NCI-H82 treated with DMSO at 0.1 percent for 48 hours (cell line): ENCODE measurements around the gene RPS23.
A peak's percentile ranks its signal among the peaks of the same experiment; 100 is the strongest.
"Not testable (repeated sequence)": the region's sequence is repeated elsewhere in the genome, so short reads cannot be mapped to it uniquely, and the experiment has no call there.

Experiments used
- DNase-seq: peaks from one replicate; lab custom pipeline; 2025; ENCODE audit not compliant: unreplicated experiment; lab: John Stamatoyannopoulos, UW

RPS23 gene

GRCh38 chr5:82290908-82291307 is 12.8 kb upstream of the RPS23 start:
- no peak for DNase-seq

GRCh38 chr5:82290005-82290404 is 11.9 kb upstream of the RPS23 start:
- no peak for DNase-seq

- DNase-seq = no peak
Observed at GRCh38 chr5:82287625-82288024, 9.5 kb upstream of the RPS23 start.

- no peak for DNase-seq
Observed at GRCh38 chr5:82285206-82285605, 7.1 kb upstream of the RPS23 start.

- no peak for DNase-seq
Observed at GRCh38 chr5:82283893-82284292, 5.7 kb upstream of the RPS23 start.

- DNase-seq = no peak
Observed at GRCh38 chr5:82278711-82279370, 687 bp upstream of the RPS23 start.

GRCh38 chr5:82277613-82277986 is 554 bp downstream of the RPS23 start:
- no peak for DNase-seq

GRCh38 chr5:82276800-82277612 is 1.1 kb downstream of the RPS23 start:
- DNase-seq = no peak

- DNase-seq = no peak
Observed at GRCh38 chr5:82275216-82275664, 2.9 kb downstream of the RPS23 start.

GRCh38 chr5:82274343-82275211 is 3.6 kb downstream of the RPS23 start:
- no peak for DNase-seq

GRCh38 chr5:82273426-82273825 is 4.7 kb downstream of the RPS23 start:
- DNase-seq = not testable (repeated sequence)

GRCh38 chr5:82272571-82273356 is 5.4 kb downstream of the RPS23 start:
- not testable (repeated sequence) for DNase-seq

GRCh38 chr5:82269363-82269762 is 8.8 kb downstream of the RPS23 start:
- not testable (repeated sequence) for DNase-seq

GRCh38 chr5:82267297-82267933 is 10.7 kb downstream of the RPS23 start:
- not testable (repeated sequence) for DNase-seq

GRCh38 chr5:82265047-82265446 is 13.1 kb downstream of the RPS23 start:
- no peak for DNase-seq

GRCh38 chr5:82259172-82259800 is 18.9 kb downstream of the RPS23 start:
- DNase-seq = peak; percentile 11

GRCh38 chr5:82257729-82258128 is 20.4 kb downstream of the RPS23 start:
- DNase-seq = no peak

- no peak for DNase-seq
Observed at GRCh38 chr5:82257247-82257646, 20.9 kb downstream of the RPS23 start.

GRCh38 chr5:82255844-82256243 is 22.3 kb downstream of the RPS23 start:
- DNase-seq = no peak

GRCh38 chr5:82252744-82253143 is 25.4 kb downstream of the RPS23 start:
- no peak for DNase-seq
